Gastroesophageal sphincter (tissue), 2 donors: Measurements from ENCODE around the gene ZBED4.

Experiments
- POLR2A ChIP-seq, 2 donors: fragments of 450-650 bp; IDR thresholded peaks; one replicate each; pipeline ENCODE4 v1.6.1; 2017; ENCODE audit warnings: antibody characterized with exemption in 2 of 2, mild to moderate bottlenecking in 2 of 2, moderate library complexity in 1 of 2
- POLR2AphosphoS5 ChIP-seq: sonication (generic); formaldehyde crosslinking; IDR thresholded peaks from one replicate; pipeline ENCODE4 v1.6.1; 2017; ENCODE audit warnings: antibody characterized with exemption

DNA sequence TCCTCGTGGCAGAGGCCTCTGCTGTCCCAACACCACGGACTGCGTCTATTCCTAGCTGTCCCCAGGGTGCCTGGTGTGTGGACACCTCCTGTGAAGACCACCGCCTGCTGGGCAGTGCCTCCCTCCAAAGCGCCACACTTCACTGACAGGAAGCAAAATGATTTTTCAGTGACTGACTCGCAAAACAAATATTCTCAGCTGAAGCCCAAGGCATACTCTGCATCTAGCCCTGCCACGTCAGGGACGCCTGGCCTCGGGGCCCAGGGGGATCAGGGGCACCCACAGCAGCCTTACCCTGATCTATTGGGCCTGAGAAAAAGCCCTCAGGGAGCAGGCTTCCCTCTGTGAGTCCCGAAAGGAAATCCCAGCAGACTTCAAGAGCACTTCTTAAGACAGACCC, 28.2 kb upstream of the ZBED4 start:
- TF ChIP-seq POLR2AphosphoS5 (no peak), POLR2A (IDR thresholded peaks at IDR 0.05) (no peak)
